HepG2 (cell line): Measurements from ENCODE around the gene NR1H3.

Source experiments
- CHD4 ChIP-seq: fragments of 200-600 bp; sonication (generic); IDR thresholded peaks from 2 replicates; pipeline ENCODE4 v1.7.0; 2017; ENCODE audit warnings: mild to moderate bottlenecking, low read length, borderline replicate concordance
- POLR2G ChIP-seq: fragments of 200-400 bp; formaldehyde crosslinking; IDR thresholded peaks from 2 replicates; pipeline ENCODE4 v1.6.1; 2018; ENCODE audit warnings: mild to moderate bottlenecking, low read depth, low read length, moderate library complexity
- SIN3A ChIP-seq: IDR thresholded peaks from 2 replicates; pipeline ENCODE4 v1.6.1; 2011; ENCODE audit warnings: low read depth, mild to moderate bottlenecking, control low read depth, low read length, borderline replicate concordance
- SOX13 ChIP-seq, 3 experiments: fragments of 450-650 bp in 1 of 3; sonication (generic) in 1 of 3; formaldehyde crosslinking in 1 of 3; IDR thresholded peaks in 2 of 3; conservative IDR thresholded peaks in 1 of 3; 2 replicates each; pipeline versions ENCODE4 v1.5.0 to v1.6.1; 2016 to 2020; ENCODE audit warnings: antibody characterized with exemption in 1 of 3, mild to moderate bottlenecking in 1 of 3, missing compliant biosample characterization in 1 of 3, missing genetic modification reagents in 1 of 3, moderate library complexity in 1 of 3
- ZNF749 ChIP-seq: sonication (generic); formaldehyde crosslinking; IDR thresholded peaks from 2 replicates; pipeline ENCODE4 v1.8.0; 2022; ENCODE audit warnings: mild to moderate bottlenecking, missing genetic modification reagents, moderate library complexity, borderline replicate concordance
- TF ChIP-seq, protein P1 (sequence below): sonication (generic); formaldehyde crosslinking; IDR thresholded peaks from 2 replicates; pipeline ENCODE4 v1.4.0; 2020; ENCODE audit warnings: missing genetic modification reagents
- TF ChIP-seq, protein P2 (sequence below): sonication (generic); formaldehyde crosslinking; IDR thresholded peaks from 2 replicates; pipeline ENCODE4 v1.8.1; 2023; ENCODE audit warnings: mild to moderate bottlenecking, missing genetic modification reagents
- TF ChIP-seq, protein P3 (sequence below), 2 experiments: sonication (generic) in 1 of 2; formaldehyde crosslinking in 1 of 2; IDR thresholded peaks; 2 replicates each; pipeline versions ENCODE4 v1.4.0 to v1.6.1; 2018 to 2020; ENCODE audit warnings: missing genetic modification reagents in 2 of 2, borderline replicate concordance in 1 of 2, low read depth in 1 of 2, mild to moderate bottlenecking in 1 of 2, missing biosample characterization in 1 of 2

DNA sequence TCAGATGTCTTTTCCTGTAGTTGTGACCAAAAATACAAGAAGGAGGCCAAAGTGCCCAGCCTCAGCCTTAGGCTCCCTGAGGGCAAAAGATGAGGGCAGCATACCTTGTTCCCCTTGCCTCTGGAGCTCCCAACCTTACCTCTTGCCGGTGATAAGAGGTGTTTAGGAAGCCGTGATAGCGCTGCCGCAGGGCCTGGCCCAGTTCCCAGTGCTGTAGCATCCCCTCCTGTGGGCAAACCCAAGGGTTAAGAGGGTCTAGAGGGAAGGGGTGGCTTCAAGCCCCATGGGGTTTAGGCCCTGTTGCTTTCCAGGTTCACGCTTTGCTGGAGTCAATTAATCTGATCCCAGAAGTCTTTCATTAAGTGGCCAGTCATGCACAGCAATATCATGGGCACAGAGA lies 10.3 kb upstream of the NR1H3 start:
- TF ChIP-seq SOX13 (IDR thresholded peaks at IDR 0.05) (no peak), SOX13 (CRISPR knock-in tag; conservative IDR thresholded peaks at IDR 0.05 in 1 of 2, IDR thresholded peaks at IDR 0.05 in 1 of 2) (no peak), POLR2G (no peak), ZNF749 (no peak), CHD4 (no peak), SIN3A (no peak)
- TF ChIP-seq, protein P1, sequence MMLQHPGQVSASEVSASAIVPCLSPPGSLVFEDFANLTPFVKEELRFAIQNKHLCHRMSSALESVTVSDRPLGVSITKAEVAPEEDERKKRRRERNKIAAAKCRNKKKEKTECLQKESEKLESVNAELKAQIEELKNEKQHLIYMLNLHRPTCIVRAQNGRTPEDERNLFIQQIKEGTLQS: no peak
- TF ChIP-seq, protein P2, sequence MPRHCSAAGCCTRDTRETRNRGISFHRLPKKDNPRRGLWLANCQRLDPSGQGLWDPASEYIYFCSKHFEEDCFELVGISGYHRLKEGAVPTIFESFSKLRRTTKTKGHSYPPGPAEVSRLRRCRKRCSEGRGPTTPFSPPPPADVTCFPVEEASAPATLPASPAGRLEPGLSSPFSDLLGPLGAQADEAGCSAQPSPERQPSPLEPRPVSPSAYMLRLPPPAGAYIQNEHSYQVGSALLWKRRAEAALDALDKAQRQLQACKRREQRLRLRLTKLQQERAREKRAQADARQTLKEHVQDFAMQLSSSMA (CRISPR knock-in tag): no peak
- TF ChIP-seq, protein P3, sequence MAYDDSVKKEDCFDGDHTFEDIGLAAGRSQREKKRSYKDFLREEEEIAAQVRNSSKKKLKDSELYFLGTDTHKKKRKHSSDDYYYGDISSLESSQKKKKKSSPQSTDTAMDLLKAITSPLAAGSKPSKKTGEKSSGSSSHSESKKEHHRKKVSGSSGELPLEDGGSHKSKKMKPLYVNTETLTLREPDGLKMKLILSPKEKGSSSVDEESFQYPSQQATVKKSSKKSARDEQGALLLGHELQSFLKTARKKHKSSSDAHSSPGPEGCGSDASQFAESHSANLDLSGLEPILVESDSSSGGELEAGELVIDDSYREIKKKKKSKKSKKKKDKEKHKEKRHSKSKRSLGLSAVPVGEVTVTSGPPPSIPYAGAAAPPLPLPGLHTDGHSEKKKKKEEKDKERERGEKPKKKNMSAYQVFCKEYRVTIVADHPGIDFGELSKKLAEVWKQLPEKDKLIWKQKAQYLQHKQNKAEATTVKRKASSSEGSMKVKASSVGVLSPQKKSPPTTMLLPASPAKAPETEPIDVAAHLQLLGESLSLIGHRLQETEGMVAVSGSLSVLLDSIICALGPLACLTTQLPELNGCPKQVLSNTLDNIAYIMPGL (CRISPR knock-in tag; IDR thresholded peaks at IDR 0.05; ENCODE audit: borderline replicate concordance in 1 of 2, low read depth in 1 of 2): no peak
